ENCODE data around the gene MYOCD.

Gene MYOCD

GRCh38 chr17:12712941-12713340 lies 47.3 kb downstream of the MYOCD start:
- no peak for DNase-seq

- DNase-seq: no peak
These were observed 54.3 kb downstream of the MYOCD start for GRCh38 chr17:12719948-12720347.

GRCh38 chr17:12721581-12721980 lies 55.9 kb downstream of the MYOCD start:
- no peak for DNase-seq

- DNase-seq: no peak
These were observed 56.6 kb downstream of the MYOCD start for GRCh38 chr17:12722282-12722681.

- no peak for DNase-seq
These were observed 60.4 kb downstream of the MYOCD start for GRCh38 chr17:12726131-12726530.

GRCh38 chr17:12727076-12727760 lies 61.5 kb downstream of the MYOCD start:
- DNase-seq: no peak

GRCh38 chr17:12727881-12728280 lies 62.2 kb downstream of the MYOCD start:
- no peak for DNase-seq

GRCh38 chr17:12729086-12729485 lies 63.4 kb downstream of the MYOCD start:
- DNase-seq: no peak

GRCh38 chr17:12730421-12730820 lies 64.7 kb downstream of the MYOCD start:
- no peak for DNase-seq

GRCh38 chr17:12730931-12731521 lies 65.3 kb downstream of the MYOCD start:
- no peak for DNase-seq

GRCh38 chr17:12731839-12732238 lies 66.1 kb downstream of the MYOCD start:
- no peak for DNase-seq

GRCh38 chr17:12732366-12732765 lies 66.7 kb downstream of the MYOCD start:
- DNase-seq: no peak

- DNase-seq: no peak
These were observed 69.2 kb downstream of the MYOCD start for GRCh38 chr17:12734926-12735325.

- DNase-seq: no peak
These were observed 69.8 kb downstream of the MYOCD start for GRCh38 chr17:12735517-12735916.

GRCh38 chr17:12736526-12736925 lies 70.8 kb downstream of the MYOCD start:
- DNase-seq: no peak

- DNase-seq: no peak
These were observed 72.2 kb downstream of the MYOCD start for GRCh38 chr17:12737740-12738469.

GRCh38 chr17:12738624-12739023 lies 72.9 kb downstream of the MYOCD start:
- no peak for DNase-seq

- no peak for DNase-seq
These were observed 73.8 kb downstream of the MYOCD start for GRCh38 chr17:12739500-12739899.

GRCh38 chr17:12743046-12743445 lies 77.4 kb downstream of the MYOCD start:
- DNase-seq: no peak

GRCh38 chr17:12744298-12744697 lies 78.6 kb downstream of the MYOCD start:
- no peak for DNase-seq

- DNase-seq: no peak
These were observed 79.1 kb downstream of the MYOCD start for GRCh38 chr17:12744786-12745185.

GRCh38 chr17:12745486-12745885 lies 79.8 kb downstream of the MYOCD start:
- no peak for DNase-seq

GRCh38 chr17:12756786-12757185 lies 91.1 kb downstream of the MYOCD start:
- no peak for DNase-seq

- DNase-seq: no peak
These were observed 93.4 kb downstream of the MYOCD start for GRCh38 chr17:12759090-12759489.
